GM10248 (cell line): ENCODE measurements around the gene SEPTIN8.

Experiments used
- CTCF ChIA-PET: fragments of 300-600 bp; sonication (Branson Sonifier 250); formaldehyde crosslinking; extraction: SDS; loops from one replicate; lab custom pipeline; 2021; ENCODE audit warnings: antibody characterized with exemption; lab: Yijun Ruan, JAX
- POLR2A ChIA-PET: fragments of 350-650 bp; sonication (Branson Sonifier 250); formaldehyde crosslinking; extraction: SDS; loops from one replicate; lab custom pipeline; 2020; ENCODE audit warnings: antibody characterized with exemption; lab: Yijun Ruan, JAX
- DNase-seq: peaks from one replicate; pipeline ENCODE4 v3.0.0; 2012; ENCODE audit errors: extremely low spot score
- CTCF ChIP-seq: IDR thresholded peaks from 2 replicates; pipeline ENCODE4 v1.5.1; 2012; ENCODE audit warnings: mild to moderate bottlenecking, low read depth; ENCODE audit errors: extremely low read depth, missing control alignments, control extremely low read depth

SEPTIN8 gene

GRCh38 chr5:132760601-132761317 lies 16.3 kb downstream of the SEPTIN8 start:
- CTCF ChIA-PET, result interaction anchor here (0.9 to 1.3 kb wide), 3 partner anchors 9 to 23 kb away, joined by 3 read pairs; partner anchors contain the start of gene KIF3A
- no peak for DNase-seq

GRCh38 chr5:132760049-132760420 lies 17.0 kb downstream of the SEPTIN8 start:
- CTCF ChIA-PET, result no interaction called here
- TF ChIP-seq CTCF, result no peak
- DNase-seq, result no peak
- POLR2A ChIA-PET, result no interaction called here

More at GRCh38 chr5:132760601-132761317, 16.3 kb downstream of the SEPTIN8 start:
- POLR2A ChIA-PET, result interaction anchor here (0.5 kb wide), 1 partner anchor 121 kb away, joined by 3 read pairs; no protein-coding TSS in a partner anchor
- TF ChIP-seq CTCF, result no peak

DNA sequence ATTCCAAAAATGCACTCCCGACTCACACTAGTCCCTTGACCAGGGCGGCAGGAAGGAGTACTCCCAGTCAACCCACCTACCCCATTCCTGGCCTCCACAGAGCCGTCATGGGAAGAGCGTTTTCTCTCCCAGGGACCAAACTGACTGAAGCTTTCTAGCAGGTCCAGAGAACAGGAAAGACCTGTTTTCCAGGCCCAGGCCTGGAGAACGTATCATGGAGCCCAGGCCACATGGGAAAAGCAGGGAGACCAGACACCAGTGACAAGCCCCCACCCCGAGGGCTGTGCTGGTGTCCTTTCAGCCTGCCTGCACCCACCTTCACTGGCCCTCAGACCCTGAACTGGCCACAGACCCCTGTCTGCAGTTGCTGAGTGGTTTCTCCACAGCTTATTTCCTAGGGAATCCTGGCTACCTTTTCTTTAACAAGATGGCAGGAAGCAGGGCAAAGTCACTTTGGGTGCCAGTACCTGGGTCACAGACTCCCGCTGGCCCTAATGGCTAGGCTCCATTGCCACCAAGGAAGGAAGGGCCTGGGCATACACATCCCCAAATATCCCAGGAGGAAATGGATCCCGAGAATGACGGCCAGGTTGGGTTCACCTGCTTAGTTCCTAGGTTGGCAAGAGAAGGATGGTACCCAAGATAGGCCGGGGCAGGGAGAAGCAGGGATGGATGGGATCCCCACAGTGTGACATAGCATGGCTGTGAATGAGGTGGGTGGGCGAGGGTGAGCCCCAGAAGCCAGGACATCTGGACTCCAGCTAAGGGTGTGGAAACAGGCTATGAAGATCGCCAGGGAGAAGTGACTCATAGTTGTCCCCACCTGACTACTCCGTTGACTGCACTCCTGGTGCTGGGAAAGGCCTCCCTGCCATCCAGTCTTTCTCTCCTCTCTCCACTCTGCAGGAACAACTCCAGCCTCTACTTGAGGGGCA lies 17.7 kb downstream of the SEPTIN8 start:
- ChIA-PET POLR2A (no interaction called here), CTCF (no interaction called here)
- TF ChIP-seq CTCF, result no peak
- no peak for DNase-seq

DNA sequence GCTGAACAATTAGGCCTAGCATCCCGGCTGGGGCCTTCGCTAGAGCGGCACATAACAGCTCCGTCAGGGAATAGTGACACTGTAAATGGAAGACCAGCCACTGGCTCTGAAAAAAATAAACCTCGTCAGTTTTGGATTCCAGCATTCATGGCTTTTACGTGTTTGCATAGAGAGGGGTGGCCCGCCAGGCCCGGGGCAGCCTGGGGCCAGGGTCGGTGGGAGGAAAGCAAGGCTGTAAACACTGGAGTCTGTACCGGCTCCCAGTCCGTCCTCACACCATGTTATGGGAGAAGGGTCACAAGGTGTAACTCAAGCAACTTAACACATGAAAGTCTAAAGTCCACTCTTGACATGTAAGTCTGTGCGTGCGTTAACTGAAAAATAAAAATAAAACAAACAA lies 18.6 kb downstream of the SEPTIN8 start:
- POLR2A ChIA-PET, result no interaction called here
- no peak for DNase-seq
- TF ChIP-seq CTCF, result no peak
- CTCF ChIA-PET, result interaction anchor here (0.8 to 9.2 kb wide), 2 partner anchors 30 to 64 kb away, joined by 3 to 82 read pairs; no protein-coding TSS in a partner anchor

DNA sequence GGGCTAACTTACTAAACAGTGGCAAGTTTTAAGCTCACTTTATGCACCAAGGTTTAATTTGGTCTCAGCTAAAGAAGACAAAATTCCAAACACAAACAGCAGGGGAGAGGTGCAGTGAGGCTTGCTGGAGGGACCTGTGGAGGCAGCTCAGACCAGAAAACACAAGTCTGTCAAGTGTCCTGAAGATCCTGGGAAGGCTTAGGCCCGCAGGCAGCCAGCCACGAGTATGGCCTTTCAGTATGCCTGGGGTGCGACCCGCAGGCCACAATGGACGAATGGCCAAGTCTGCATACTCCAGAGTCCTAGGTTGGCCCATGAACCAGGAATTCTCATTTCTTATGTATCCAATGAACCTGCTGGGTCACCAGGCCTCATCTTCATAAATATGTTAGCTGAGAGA lies 20.5 kb downstream of the SEPTIN8 start:
- POLR2A ChIA-PET, result no interaction called here
- CTCF ChIA-PET, result interaction anchor here (1.2 to 9.2 kb wide), 6 partner anchors 9 to 95 kb away, joined by 3 to 82 read pairs (median 5); partner anchors contain the start of genes CCNI2 and KIF3A
- TF ChIP-seq CTCF, result no peak
- DNase-seq, result no peak

GRCh38 chr5:132754947-132755346 lies 22.1 kb downstream of the SEPTIN8 start:
- CTCF ChIA-PET, result interaction anchor here (0.6 to 9.2 kb wide), 14 partner anchors 8 to 113 kb away, joined by 3 to 82 read pairs (median 5); no protein-coding TSS in a partner anchor
- TF ChIP-seq CTCF, result peak; percentile 2
- POLR2A ChIA-PET, result interaction anchor here (0.6 kb wide), 2 partner anchors 44 to 47 kb away, joined by 3 to 4 read pairs; no protein-coding TSS in a partner anchor
- no peak for DNase-seq
